Measurements from ENCODE around the gene RBMX.
"Not testable (repeated sequence)": the region's sequence is repeated elsewhere in the genome, so short reads cannot be mapped to it uniquely, and the experiment has no call there.

RBMX gene

DNA sequence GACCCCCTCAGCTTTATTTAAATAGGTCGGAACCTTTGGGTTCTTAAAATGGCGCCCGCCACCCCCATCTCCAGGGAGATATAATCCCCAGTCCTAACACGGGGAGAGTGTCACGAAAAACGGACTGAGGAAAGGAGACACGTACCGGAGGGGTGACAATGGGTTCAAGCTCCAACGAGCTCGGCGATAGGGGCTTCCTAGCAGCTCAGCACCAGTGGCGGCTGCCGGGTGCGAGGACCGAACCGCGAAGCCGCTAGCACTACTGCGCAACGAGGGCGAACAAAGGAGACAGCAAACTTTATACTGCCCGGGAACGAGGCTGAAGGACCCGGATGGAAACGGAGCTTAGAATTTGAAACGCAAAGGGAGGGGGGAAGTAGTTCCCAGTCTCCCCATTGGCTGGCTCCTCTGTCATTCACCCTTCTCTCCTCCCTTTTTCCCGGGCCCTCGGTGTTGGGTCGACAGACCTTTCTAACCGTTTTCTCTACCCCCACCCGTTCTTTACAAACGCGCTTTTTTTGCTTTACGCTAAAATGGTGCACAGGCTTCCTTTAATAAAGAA lies at the start of gene RBMX:
Gene RBMX, minus strand, starts transcription at position 274 of the 562 bp plus-strand sequence. CDS start 1,298 bp downstream, outside the sequence.
- DNase-seq, result peak; percentile 11 to 93 (median 79)

DNA sequence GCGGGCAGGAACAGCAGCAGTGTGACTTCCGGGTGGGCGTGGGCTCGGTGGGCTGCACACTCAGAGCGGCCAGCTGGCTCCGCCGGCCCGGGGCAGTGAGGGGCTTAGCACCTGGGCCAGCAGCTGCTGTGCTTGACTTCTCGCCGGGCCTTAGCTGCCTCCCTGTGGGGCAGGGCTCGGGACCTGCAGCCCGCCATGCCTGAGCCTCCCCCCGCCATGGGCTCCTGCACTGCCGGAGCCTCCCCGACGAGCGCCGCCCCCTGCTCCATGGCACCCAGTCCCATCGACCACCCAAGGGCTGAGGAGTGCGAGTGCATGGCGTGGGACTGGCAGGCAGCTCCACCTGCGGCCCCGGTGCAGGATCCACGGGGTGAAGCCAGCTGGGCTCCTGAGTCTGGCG lies 40.9 kb upstream of the RBMX start:
- not testable (repeated sequence) for DNase-seq

DNA sequence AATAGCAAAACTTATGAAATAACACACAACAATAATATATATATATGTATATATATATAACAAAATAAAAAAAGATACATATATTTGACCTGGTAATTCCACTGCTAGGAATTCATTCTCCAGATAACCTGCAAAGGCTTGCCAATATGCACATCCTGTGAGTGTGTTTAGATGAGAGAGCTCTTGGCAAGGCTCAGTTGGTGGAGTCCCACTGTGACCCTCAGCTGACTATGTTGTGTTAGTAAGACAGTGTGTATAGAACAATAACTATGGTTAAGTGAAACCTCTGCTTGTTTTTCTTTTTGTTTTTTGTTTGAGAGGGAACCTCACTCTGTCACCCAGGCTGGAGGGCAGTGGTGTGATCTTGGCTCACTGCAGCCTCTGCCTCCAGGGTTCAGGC lies 39.5 kb upstream of the RBMX start:
- DNase-seq, result no peak

DNA sequence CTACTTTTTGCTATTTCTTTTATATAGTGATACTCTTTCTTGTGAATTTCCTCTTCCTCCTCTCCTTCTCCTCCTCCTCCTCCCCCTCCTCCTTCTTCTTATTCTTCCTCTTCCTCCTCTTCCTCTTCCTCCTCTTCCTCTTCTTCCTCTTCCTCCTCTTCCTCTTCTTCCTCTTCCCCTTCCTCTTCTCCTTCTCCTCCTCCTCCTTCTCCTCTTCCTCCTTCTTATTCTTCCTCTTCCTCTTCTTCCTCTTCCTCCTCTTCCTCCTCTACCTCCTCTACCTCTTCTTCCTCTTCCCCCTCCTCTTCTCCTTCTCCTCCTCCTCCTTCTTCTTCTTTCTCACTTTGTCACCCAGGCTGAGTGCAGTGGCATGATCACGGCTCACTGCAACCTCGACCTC lies 36.3 kb upstream of the RBMX start:
- DNase-seq, result no peak

DNA sequence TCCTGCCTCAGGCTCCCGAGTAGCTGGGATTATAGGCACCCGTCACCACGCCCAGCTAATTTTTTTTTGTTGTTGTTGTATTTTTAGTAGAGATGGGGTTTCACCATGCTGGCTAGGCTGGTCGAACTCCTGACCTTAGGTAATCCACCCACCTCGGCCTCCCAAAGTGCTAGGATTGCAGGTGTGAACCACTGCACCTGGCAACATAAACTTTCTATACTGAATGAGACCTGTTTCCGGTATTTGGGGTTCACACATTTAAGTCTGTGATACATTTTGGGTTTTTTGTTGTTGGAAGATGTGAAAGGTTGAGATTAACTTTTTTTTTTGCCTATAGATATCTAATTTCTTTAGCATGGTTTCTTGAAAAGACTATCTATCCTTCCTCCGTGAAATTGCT lies 31.1 kb upstream of the RBMX start:
- not testable (repeated sequence) for DNase-seq

DNA sequence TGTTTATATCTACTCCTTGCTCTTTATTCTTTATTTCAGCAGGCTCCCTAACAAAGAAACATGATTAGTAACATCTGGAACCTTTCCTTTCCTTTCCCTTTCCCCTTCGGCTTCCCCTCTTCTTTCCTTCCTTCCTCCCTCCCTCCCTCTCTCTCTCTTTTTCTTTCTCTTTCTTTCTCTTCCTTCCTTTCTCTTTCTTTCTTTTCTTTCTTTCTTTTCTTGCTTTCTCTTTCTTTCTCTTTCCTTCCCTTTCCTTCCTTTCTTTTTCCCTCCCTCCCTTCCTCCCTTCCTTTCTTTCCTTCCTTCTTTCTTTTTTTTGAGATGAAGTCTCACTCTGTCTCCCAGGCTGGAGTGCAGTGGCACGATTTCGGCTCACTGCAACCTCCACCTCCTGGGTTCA lies 30.7 kb upstream of the RBMX start:
- no peak for DNase-seq

DNA sequence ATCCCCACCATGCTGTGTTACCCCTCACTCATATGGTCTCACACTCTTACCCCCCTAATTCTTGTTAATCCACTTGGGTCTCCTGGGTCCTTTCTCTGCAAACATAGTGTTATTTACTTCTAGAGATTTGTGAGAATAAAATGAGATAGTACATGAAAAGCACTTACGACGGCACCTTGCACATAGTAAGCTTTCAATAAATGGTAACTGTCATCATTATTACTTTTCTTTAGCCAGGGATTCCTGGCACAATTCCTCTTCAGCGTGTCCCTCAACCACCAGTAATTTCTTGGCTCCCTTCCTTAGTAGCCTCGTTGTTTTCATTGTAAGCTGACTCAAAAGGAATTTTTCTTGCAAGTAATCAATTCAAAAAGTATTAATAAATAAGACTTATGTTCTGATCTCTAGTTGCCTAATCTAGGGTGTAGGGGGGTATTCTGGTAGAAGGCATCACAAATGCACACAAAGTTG lies 30.1 kb upstream of the RBMX start:
- no peak for DNase-seq

- DNase-seq, result peak in 46 of 51 donors; percentile 1 to 83 (median 36)
Measured at GRCh38 chrX:136909706-136910564, 29.4 kb upstream of the RBMX start.

DNA sequence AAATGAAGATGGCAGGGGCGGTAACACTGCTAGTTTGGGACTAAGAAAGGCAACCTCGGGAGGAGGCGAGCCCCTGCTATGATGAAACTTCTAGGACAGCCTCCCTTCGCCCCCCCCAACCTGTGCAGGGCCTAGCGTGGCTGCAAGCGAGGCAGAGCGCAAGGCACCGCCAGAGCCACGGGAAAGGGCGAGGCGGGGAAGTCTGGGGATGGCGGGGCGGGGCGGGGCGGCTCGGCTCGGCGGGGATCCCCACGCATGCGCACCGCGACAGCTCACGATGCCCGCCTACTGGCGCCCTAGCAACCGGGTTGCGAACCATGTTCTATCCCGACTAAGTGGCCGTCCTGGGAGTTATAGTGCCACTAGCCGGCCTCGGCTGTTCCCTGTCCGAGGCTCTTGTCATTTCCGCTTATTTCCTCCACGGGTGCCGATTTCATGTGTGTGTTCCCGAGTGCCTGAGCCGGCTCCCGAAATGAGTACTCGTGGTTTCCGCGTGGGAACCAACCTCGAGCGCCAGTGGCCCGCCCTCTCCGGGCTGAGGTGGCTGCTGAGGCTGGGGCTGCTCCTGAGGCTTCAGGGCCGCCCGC lies 28.7 kb upstream of the RBMX start:
- DNase-seq, result peak; percentile 3 to 85 (median 51)

GRCh38 chrX:136907621-136908020 lies 27.1 kb upstream of the RBMX start:
- peak in 21 of 51 donors; percentile 0 to 26 (median 3) for DNase-seq

- DNase-seq, result peak in 1 of 51 donors; percentile 0
Measured at GRCh38 chrX:136906921-136907510, 26.5 kb upstream of the RBMX start.

GRCh38 chrX:136904067-136904466 lies 23.5 kb upstream of the RBMX start:
- not testable (repeated sequence) for DNase-seq

DNA sequence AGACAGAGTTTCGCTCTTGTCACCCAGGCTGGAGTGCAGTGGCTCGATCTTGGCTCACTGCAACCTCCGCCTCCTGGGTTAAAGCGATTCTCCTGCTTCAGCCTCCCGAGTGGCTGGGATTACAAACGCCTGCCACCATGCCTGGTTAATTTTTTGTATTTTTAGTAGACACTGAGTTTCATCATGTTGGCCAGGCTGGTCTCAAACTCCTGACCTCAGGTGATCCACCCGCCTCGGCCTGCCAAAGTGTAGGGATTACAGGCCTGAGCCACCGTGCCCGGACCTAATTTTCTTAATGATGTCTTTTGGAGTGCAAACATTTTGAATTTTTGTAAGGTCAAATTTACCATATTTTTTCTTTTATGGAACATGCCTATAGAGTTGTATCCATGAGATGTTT lies 19.5 kb upstream of the RBMX start:
- not testable (repeated sequence) for DNase-seq

GRCh38 chrX:136899221-136899620 lies 18.7 kb upstream of the RBMX start:
- no peak for DNase-seq

DNA sequence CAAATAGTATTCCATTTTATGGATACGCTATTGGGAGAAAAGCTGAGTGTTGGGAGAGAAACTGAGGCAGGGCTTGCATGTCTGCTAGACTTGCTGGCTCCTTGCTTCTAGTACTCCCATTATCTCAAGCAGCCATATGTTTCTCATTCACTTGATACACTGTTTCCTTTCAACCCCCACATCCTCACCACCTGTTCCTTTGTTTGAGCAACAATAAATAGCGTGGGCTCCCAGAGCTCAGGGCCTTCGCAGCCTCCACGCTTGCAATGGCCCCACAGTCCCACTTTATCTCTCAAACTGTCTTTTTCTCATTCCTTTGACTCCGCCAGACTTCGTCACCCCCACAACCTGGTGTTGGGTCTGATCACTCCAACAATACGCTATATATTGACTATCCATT lies 18.2 kb upstream of the RBMX start:
- not testable (repeated sequence) for DNase-seq

DNA sequence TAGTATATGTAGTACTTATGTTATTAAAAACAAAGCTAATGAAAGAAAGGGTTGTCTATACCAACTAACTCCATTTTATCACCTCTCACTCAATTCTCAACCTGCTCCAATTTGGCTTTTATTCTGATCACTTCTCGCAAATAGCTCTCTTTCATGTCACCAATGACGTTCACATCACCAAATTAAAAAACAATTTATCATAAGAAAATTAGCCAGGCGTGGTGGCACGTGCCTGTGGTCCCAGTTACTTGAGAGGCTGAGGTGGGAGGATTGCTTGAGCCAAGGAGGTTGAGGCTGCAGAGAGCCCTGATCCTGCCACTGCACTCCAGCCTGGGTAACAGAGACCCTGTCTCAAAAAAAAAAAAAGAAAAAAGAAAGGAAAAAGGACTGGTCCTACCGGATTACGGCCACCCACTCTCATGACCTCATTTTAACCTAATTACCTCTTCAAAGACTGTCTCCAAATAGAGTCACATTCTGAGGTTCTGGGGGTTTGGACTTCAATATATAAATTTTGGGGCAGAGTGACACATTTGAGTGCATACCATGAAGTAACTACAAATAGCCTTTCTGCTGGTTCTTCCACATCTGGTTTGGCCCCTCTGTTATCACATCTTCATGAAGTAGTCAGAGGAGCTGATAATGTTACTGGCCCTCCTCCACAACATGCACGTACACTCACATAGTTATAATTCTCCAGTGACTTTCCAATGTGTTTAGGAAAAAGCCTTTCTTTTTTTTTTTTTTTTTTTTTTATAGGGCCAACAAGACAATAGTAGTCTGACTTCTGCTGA lies 15.8 kb upstream of the RBMX start:
- no peak for DNase-seq

GRCh38 chrX:136892412-136892811 lies 11.9 kb upstream of the RBMX start:
- DNase-seq, result no peak

DNA sequence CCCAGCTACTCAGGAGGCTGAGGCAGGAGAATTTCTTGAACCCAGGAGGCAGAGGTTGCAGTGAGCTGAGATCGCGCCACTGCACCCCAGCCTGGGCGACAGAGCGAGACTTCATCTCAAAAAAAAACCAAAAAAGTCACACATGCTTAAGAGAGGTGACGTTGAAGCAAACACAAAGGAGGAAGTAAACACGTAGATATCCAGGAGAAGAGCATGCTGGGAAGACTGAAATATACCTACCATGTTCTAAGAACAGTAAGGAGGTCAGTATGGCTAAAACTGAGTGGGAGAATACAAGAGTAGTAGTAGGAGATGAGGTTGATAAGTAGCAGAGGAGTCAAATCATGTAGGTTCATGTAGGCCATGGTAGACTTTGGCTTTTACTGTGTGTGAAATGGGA lies 10.1 kb upstream of the RBMX start:
- DNase-seq, result not testable (repeated sequence)

GRCh38 chrX:136889269-136889668 lies 8.7 kb upstream of the RBMX start:
- no peak for DNase-seq

DNA sequence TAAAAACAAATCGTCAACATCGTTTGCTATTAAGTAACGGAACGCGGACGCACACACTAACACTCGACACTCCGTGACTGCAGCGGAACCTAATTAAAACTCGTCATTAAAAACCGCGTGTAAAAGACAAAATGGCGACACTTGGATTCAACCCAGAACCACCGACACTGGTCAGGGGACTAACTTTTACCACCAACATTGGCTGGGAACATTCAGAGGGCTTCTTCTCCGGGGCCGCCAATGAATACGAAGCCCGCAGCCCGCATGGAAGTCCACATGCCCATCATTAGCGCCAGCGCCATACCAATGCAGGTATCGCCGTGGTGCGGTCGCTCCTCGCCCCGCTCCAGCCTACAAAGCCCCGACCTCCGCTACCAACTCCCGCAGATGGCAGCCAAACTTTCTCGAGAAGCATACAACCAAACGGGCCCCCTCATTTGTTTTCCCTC lies 498 bp downstream of the RBMX start:
- DNase-seq, result peak in 25 of 51 donors; percentile 3 to 67 (median 22)
